ENCODE measurements around the gene KCNIP3.

The KCNIP3 gene

DNA sequence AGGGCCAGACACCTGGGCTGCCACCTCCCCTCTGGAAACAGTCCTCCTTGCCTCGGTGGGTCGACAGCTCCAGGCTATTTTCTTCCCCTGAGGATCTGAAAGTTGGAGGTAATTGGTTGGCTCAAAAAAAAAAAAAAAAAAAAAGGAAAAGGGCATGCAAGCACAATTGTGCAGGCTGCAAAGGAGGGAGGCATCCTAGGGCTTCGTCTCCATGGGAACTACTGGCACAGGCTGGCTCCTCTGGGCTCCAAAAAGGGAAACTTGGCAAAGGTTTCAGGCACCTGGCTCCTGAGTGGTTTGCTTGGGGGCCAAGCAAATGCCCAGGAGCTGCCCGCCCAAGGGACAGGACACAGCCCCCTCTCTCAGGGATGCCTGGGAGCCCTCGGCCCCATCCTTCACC is 1.1 kb upstream of the KCNIP3 start:
- DNase-seq (ENCODE audit: low read depth) = no peak

DNA sequence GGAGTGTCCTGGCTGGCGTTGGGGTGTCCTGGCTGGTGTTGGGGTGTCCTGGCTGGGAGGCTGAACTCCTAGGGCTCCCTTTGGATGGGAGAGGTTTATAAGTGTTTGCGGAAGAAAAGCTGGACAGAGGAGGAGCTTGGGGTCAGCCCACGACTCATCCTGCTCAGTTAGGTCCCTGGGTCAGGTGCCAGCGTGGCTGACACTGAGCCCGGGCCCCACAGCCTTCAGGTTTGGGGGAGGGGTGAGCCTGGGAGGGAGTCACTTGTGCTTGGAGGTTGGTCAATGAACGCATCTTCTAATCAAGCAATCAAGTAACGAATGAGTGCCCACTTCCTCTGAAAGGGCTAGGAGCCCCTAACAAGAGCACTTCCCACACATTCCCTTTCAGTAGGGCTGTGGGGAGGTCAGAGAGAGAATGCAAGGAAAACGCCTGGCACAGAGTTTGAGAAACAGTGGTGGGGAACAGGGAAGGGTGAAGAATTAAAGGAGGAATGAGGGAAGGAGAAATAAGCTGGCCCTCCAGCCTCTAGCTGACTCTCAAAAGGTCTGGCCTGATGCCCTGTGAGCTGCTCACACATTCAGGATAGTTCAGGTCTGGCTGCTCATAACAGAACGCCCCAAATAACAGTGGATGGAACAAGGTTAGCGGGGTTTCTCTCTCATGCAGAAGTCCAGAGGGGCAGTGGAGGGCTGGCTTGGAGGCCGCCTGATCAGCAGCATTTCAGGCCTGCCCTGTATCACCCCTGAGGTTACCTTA is 670 bp downstream of the KCNIP3 start:
- no peak for DNase-seq (ENCODE audit: low read depth)

DNA sequence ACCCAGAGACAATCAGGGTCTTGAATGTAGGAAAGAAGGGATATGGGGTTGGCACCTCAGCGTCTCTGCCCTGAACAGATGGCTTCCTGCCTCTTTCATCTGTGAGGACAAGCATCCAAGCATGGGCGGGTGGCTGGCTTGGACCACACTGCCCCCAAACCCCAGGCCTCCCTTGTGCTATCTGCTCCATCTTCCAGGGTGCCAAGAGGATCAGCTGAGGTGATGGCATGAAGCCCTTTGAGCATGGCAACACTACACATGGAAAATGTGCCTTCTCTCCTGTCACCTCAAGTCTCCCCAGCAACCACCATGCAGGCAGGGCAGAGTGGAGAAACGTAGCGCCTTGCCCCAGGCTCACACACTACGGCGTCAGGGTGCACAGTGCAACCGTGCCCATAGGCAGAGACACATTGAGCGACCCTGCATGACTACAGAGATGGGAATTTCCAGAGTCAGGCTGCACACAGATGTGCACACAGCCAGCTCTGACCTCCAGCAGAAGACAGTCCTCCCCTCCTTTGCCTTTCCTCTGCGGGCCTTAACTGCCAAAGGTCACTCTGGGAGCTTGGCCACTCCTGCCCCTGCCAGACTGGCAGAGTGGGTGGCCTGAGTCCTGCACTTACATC is 1.5 kb downstream of the KCNIP3 start:
- DNase-seq (ENCODE audit: low read depth) = no peak

DNA sequence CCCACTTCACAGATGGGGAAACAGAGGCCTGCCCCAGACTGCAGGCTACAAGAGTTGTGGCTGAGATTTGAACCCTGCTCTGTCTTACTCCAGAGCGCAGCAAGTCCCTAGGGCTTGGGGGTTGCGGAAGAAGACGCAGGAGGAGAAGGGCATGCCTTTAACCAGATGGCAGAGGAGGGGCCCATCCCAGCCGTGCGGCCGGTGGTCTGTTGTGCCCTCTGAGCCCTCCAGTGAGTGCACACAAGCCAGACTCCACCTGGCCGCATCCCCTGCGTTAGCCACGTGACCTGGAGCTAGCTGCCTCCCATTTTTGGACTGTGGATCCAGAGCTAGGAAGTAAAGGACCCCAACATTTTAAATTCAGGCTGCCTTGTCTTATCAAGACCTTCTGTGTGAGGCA is 2.8 kb downstream of the KCNIP3 start:
- DNase-seq (ENCODE audit: low read depth) = no peak

DNA sequence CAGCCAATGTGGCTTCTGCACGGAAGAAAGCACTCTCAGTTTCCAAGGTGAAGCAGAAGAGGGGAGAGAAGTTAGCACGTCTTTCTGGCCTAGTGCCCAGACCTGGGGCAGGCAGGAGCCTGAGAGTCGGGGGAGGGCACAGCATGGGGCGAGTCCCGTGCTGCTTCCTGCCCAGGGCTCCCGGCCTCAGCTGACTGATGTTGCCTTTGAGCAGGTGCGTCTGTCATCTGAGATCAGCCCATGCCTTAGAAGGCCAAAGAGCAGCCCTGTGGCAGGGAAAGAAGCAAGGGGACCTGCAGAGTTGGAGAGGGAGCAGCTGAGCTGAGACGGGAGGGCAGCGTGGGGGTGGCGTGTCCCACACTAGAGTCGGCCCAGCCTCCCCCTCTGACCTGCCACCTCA is 3.3 kb downstream of the KCNIP3 start:
- DNase-seq (ENCODE audit: low read depth) = no peak

DNA sequence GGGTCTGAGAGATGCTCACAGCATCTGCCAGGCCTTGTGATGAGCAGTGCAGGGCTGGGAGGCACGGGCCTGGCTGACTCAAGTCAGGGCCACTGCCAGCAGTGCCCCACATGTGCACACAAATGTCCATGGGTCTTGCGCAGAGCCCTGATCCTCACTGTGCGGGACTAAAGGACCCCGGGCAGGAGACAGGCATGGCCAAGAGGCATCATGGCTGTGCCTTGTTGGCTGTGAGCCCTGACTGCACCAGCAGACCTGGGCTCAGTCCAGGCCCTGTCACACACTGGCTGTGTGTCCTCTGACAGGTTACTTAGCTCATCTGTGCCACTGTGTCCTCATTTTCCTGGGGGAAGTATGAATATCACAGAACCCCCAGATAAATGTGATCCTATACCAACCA is 4.0 kb downstream of the KCNIP3 start:
- no peak for DNase-seq (ENCODE audit: low read depth)

DNA sequence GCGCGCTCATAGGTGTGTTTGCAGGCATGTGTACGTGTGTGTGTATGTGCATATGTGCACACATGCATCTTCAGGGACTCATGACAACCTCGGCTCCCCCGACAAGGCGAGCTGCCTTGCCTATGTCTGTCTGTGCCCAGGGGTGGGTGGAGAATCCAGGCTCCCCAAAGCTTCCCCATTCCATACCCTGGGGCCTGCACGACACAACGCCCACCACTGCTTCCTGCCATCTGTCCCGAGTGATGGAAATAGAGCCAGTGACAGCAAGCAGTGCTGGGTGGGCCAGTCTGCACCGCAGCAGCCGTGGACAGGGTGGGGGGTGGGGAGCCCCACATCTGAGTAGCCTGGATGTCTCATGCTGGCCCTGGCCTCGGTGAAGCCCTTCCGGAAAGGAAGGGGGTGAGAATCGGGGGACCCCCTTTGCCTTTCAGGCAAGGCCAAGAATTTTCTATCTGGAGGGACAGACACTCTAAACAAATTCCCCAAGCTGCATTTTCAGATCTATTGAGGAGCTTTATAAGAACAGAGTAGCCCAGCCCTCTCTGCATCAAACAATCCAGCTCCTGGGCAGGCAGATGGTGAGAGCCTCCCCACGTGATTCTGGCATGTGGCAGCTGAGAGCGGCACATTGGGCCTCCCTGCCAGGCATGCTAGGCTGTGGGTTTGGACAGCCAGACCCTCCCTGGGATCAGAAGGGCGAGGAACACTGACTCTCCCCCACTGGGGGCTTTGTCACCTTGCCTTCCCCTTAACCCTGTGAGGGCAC is 4.9 kb downstream of the KCNIP3 start:
- DNase-seq (ENCODE audit: low read depth) = no peak

DNA sequence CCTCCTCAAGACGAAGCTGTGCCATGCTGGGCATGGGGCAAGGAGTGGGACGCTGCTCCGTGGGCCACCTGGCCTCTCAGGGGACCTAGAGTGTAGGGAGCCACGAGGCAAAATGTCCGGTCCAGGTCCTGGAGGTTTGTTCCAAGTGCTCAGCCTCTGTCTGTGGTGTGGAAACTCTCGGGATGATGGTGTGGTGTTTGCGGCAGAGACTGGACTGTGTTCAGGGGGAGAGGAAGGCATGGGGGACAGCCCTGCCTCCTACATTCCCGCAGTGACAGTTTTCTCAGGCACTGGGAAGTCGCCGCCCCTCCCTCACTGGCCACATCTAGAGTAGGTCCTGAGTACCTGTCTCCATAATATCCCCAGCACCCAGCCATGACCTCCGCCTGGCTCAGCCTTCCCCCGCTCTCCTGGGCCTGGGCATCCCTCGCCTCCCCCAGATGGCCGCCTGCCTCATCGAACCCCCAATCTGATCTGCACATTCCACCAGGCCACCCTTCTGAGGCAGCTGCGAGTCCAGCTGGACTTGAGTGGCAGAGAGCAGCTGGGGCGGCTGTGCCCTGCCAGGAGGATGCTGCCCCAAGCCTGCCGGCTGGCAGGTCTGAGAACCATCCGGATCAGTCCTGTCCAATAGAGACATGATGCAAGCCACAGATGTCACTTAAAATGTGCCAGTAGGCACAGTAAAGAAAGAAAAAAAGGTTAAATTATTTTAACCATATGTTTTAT is 6.2 kb downstream of the KCNIP3 start:
- no peak for DNase-seq (ENCODE audit: low read depth)

DNA sequence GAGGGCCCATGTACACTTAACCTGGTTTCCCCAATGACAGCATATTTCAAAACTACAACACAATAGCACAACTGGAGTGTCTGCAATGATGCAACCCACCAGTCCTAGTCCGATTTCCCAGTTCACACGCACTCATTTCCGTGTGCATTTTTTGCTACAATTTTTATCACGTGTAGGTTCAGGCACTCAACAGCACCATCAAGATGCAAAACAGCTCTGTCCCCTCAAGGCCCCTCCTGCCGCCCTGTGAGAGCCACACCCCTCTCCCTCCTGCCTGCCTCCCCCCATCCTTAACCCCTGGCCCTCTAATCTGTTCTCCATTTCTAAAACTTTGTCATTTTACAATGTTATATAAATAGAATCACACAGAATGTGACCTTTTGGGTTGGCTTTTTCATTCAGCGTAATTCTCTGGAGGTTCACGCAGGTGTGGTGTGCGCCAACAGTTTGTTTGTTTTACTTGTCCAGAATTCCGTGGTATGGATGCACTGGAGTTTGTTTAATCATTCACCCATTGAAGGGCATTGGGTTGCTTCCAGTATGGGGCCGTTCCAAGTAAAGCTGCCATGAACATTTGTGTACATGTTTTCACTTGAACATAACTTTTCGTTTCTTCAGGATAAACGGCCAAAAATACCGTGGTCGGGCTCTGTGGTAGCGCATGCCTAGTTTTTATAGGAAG is 8.4 kb downstream of the KCNIP3 start:
- no peak for DNase-seq (ENCODE audit: low read depth)

DNA sequence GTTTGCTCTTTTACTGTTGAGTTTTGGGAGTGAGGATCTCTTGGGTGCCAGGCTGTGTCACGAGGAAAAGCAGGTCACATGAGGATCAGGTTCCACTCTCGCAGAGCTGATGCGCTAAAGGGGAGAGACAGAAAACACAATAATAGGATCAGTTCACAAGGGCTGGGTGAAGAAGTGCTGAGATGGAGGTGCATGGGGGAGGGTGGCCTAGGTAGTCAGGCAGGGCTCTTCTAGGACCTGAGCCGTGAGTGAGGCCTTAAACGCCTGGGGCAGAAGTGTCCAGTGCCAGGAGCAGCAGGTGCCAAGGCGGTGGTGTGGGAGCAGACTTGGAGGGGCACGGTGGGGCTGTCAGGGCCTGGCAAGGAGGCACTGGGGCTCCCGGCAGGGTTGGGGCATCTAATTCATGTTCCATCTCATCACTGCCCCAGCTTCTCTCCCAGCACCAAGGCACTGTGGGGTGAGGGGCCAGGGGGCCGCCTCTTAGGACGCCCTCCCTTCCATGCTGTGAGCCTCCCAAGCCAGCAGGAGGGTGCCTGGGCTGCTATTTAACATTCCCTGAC is 9.3 kb downstream of the KCNIP3 start:
- DNase-seq (ENCODE audit: low read depth) = no peak

DNA sequence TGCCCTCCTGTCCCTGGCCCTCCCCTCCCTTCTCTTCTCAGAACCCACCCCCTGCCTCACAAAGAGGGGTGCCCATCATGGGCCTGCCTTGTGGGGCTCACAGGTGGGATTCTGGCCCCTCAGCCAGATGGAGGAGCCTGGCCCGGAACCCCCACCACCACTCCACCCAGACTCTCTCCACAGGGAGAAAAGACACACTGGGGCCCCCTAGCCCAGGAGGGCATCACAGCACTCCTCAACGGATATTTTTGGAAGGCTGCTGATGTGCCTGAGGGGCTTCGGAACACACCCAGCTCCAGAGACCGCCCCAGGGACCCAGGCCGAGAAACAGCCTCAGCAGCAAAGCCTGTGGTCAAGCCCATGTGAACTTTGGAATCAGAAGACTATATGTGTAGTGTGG is 9.9 kb downstream of the KCNIP3 start:
- DNase-seq (ENCODE audit: low read depth) = no peak

DNA sequence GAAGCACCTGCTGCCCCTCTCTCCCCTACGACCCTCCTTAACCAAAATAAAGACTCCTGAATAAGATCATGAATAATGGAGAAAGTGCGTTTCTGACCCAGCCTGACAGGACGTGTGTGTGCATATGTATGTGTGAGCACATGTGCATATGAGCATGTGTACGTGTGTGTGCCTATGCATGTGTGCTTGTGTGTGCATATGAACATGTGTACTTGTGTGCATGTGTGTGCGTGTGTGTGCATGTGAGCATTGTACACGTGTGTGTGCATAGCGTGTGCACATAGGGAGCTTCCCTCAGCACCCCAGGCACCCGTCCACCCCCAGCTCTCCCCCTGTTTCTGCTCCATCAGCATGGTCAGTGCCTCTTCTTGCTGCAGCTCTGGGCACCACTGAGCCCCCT is 10.7 kb downstream of the KCNIP3 start:
- no peak for DNase-seq (ENCODE audit: low read depth)

DNA sequence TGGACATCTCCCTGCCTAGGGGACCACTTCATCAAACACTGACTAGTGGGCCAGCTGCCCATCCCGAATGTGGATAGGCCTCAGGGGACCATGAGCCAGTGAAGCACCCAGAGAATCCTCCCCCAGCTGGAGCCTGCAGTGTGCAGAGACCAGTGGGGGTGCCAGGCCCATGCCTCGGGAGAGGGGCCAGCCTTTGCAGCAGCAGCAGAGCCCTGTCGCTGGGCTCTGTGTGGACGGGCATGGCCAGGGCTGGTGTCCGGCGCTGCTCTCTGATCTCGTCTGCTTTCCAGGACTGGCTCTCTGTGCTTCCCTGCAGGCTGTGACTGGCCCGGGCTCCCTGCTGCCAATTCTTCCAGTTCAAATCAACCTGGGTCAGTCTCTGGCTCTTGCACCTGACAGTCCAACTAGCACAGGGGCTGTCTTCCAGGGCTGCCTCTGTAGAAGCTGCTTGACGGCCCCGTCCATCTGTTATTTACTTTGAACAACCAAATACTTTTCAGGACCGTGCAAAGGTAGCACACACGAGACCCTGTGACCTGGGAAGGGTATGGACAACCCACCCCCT is 11.4 kb downstream of the KCNIP3 start:
- no peak for DNase-seq (ENCODE audit: low read depth)

DNA sequence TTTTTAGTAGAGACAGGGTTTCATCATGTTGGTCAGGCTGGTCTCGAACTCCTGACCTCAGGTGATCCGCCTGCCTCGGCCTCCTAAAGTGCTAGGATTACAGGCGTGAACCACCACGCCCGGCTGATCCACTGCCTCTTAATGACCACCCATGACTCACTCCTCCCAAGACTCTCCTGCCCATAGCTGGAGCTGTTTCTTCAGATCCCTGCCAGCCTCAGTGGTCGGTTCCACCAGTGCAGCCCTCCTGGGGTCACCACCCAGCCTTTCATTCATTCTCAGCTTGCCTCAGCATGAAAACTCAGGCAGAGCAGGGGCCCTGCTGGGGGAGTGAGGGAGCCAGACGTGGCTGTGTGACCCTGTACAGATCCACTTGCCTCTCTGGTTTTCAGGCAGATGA is 12.5 kb downstream of the KCNIP3 start:
- DNase-seq (ENCODE audit: low read depth) = no peak

DNA sequence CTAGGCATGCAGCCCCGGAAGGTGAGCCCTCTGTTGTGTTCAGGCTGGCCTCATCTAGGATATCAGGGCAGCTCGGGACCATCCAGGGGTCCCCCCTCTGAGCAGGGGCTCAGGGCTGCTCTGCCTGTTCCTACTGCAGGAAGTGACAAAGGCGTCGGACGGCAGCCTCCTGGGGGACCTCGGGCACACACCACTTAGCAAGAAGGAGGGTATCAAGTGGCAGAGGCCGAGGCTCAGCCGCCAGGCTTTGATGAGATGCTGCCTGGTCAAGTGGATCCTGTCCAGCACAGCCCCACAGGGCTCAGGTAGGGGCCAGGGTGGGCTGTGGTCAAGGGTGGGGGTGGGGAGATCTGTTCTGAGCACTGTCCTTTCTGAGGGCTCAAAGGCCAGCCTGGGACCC is 13.1 kb downstream of the KCNIP3 start:
- DNase-seq (ENCODE audit: low read depth) = no peak

DNA sequence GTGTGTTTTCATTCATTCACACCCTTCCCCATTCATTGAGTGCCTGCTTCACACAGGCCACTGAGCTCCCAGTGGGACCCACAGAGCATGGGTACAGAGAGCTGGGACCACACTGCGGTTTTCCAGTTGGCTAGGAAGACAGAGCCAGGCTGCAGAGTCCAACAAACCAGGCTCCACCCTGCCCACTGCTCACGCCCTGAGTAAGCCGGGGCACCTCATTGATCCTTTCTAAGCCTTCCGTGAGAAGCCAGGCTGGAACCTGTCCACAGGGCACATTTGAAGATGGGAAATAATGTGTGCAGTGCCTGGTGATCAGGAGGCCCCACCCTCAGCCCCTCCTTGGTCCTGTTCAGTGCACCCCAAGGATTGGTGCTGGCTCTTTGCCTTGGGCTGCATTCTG is 13.5 kb downstream of the KCNIP3 start:
- no peak for DNase-seq (ENCODE audit: low read depth)

DNA sequence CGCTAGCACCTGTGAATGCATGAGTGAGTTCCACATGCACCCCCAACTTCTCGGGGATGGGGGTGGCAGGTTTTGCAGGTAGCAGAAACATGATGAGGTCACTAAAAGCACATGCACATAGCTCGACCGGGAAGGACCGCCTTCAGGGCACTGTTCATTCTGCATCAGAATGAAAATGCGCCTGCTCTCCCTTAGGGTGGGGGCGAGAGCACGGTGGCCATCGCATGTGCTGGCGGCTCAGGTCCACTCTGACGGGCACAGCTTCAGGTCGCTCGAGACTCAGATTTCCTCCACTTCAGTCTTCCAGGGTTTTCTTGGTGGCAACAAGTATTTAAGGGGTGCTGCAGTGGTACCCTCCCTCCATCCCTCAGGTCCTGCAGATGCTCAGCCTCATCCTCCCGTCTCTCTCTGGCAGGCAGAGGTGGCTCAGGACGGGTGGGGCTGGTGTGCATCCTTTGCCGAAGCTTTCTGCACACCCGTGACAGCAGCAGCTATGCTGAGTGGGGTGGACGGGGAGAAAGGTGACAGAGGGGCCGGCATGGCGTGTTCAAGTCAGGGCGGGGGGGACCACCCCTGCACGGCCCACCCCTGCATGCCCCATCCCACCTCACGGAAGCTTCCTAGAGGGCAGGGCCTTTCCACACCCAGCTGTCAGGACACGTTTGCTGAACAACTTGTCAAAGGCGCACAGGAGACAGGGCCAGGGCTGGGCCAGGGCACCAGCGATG is 14.8 kb downstream of the KCNIP3 start:
- no peak for DNase-seq (ENCODE audit: low read depth)

DNA sequence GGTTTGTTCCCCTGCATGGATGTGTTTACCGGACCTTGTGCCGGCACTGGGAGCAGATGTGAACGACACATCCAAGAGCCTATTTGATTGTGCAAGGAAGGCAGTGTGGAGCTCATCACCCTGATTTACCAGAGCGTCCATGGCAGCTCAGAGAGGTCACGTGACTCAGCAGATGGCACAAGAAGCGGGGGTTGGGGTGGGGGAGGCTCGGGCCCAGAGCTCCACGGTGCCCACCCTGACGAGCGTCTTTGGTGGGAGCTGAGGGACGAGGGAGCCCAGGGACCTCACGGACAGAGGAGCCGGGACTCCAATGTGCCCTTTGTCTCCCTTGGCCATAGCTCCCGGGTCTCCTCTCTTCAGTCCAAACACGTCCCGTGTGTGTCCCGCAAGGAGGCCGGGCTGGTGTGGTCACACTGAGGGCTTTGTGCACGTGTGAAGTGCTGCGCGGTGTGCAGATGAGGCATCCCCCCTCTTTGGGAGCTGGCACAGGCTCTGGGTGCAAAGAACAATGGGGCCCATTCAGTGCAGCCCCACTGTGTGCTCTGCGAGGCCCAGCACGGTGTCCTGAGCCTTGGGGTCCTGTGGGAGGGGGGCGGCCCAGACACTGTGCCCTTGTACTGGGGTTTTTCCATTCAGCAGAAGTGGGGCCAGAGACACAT is 15.5 kb downstream of the KCNIP3 start:
- DNase-seq (ENCODE audit: low read depth) = no peak

DNA sequence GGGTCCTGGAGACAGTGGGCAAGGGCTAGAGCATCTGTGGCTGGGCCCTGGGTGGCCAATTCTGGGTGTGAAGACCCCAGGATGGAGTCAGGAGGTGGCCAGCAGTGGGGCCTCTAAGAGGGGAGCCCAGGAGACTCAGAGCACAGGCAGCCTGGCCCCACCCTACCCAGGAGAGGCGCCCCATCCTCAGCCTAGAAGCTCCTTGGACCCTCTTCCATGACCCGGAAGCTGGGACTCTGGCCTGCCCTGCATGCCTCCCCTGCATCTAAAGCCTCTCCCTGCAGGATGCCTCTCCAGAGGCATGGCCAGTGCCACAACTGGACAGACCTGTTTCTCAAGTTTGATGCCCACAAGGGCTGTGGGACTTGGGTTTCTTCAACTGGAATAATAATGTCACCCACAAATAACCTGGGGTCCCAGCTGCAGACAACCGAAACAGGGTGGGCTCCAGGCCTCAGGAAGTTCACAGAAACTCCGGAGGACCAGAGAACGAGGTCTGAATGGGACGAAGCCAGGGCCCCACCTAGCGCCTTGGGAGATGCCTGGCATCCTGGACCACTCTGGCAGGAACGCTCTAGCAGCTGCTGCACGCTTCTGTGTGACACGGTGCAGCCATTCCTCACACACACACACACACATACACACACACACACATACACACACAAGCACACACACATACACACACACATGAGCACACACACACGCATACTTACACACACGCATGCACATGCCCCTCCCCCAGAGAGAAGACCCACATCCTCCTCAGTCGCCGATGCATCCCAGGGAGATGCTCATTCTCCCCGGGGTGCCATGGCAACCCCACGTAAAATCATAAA is 16.4 kb downstream of the KCNIP3 start:
- DNase-seq (ENCODE audit: low read depth) = no peak
